HepG2 (cell line): ENCODE results near the gene MYL3. TPM values are rescaled to one million over a fixed set of nuclear protein-coding genes. Genes with fewer than 3 reads are reported as not detected.

Experiments
- ATAD3A ChIP-seq: sonication (generic); formaldehyde crosslinking; IDR thresholded peaks from 2 replicates; pipeline ENCODE4 v1.4.0; 2020; ENCODE audit warnings: missing genetic modification reagents
- ATF7-NPFF ChIP-seq: sonication (generic); formaldehyde crosslinking; IDR thresholded peaks from 2 replicates; pipeline ENCODE4 v1.8.1; 2023; ENCODE audit warnings: mild to moderate bottlenecking, low read depth, missing genetic modification reagents, moderate library complexity
- FOSL1 ChIP-seq: sonication (generic); formaldehyde crosslinking; IDR thresholded peaks from 2 replicates; pipeline ENCODE4 v1.9.0; 2021; ENCODE audit warnings: missing genetic modification reagents, borderline replicate concordance
- HDAC1 ChIP-seq: sonication (generic); formaldehyde crosslinking; IDR thresholded peaks from 2 replicates; pipeline ENCODE4 v1.5.1; 2020; ENCODE audit warnings: mild to moderate bottlenecking, missing genetic modification reagents
- HMG20B ChIP-seq: conservative IDR thresholded peaks from 2 replicates; pipeline ENCODE4 v1.6.1; 2016; ENCODE audit warnings: missing genetic modification reagents, missing compliant biosample characterization
- MAFK ChIP-seq, 2 experiments: IDR thresholded peaks in 1 of 2; conservative IDR thresholded peaks in 1 of 2; 2 replicates each; pipeline ENCODE4 v1.6.1; 2011; ENCODE audit warnings: improper control_type of control experiment in 2 of 2, low read length in 2 of 2
- MED13 ChIP-seq: sonication (generic); formaldehyde crosslinking; IDR thresholded peaks from 2 replicates; pipeline ENCODE4 v1.5.0; 2020; ENCODE audit warnings: missing genetic modification reagents
- MIER2 ChIP-seq: IDR thresholded peaks from 2 replicates; pipeline ENCODE4 v1.6.1; 2016; ENCODE audit warnings: missing biosample characterization, missing genetic modification reagents
- MLXIP ChIP-seq: sonication (generic); formaldehyde crosslinking; IDR thresholded peaks from 2 replicates; pipeline ENCODE4 v1.9.0; 2021; ENCODE audit warnings: missing genetic modification reagents, borderline replicate concordance
- MTA1 ChIP-seq: sonication (generic); formaldehyde crosslinking; IDR thresholded peaks from 2 replicates; pipeline ENCODE4 v1.4.0; 2020; ENCODE audit warnings: missing genetic modification reagents, mild to moderate bottlenecking, borderline replicate concordance
- PAWR ChIP-seq: sonication (generic); formaldehyde crosslinking; IDR thresholded peaks from 2 replicates; pipeline ENCODE4 v1.4.0; 2020; ENCODE audit warnings: missing genetic modification reagents, mild to moderate bottlenecking, borderline replicate concordance
- SALL1 ChIP-seq: sonication (generic); formaldehyde crosslinking; IDR thresholded peaks from 2 replicates; pipeline ENCODE4 v1.8.0; 2022; ENCODE audit warnings: mild to moderate bottlenecking, missing genetic modification reagents
- SMAD3 ChIP-seq: sonication (generic); formaldehyde crosslinking; IDR thresholded peaks from 2 replicates; pipeline ENCODE4 v1.4.0; 2020; ENCODE audit warnings: missing genetic modification reagents
- WIZ ChIP-seq: sonication (generic); formaldehyde crosslinking; IDR thresholded peaks from 2 replicates; pipeline ENCODE4 v1.5.1; 2020; ENCODE audit warnings: mild to moderate bottlenecking, missing genetic modification reagents
- XRCC5 ChIP-seq: fragments of 200-400 bp; formaldehyde crosslinking; optimal IDR thresholded peaks from 2 replicates; pipeline ENCODE3; 2017; ENCODE audit warnings: mild to moderate bottlenecking, low read length
- ZBTB38 ChIP-seq: sonication (generic); formaldehyde crosslinking; IDR thresholded peaks from 2 replicates; pipeline ENCODE4 v1.5.1; 2020; ENCODE audit warnings: mild to moderate bottlenecking, missing genetic modification reagents
- ZFP41 ChIP-seq: sonication (generic); formaldehyde crosslinking; IDR thresholded peaks from 2 replicates; pipeline ENCODE4 v1.4.0; 2020; ENCODE audit warnings: mild to moderate bottlenecking, missing genetic modification reagents, borderline replicate concordance
- ZNF282 ChIP-seq: fragments of 450-650 bp; IDR thresholded peaks from 2 replicates; pipeline ENCODE4 v1.6.1; 2018; ENCODE audit not compliant: partially characterized antibody
- ZNF382 ChIP-seq: sonication (generic); formaldehyde crosslinking; IDR thresholded peaks from 2 replicates; pipeline ENCODE4 v1.5.0; 2020; ENCODE audit warnings: missing genetic modification reagents, mild to moderate bottlenecking, borderline replicate concordance
- ZNF501 ChIP-seq: sonication (generic); formaldehyde crosslinking; IDR thresholded peaks from 2 replicates; pipeline ENCODE4 v1.5.1; 2020; ENCODE audit warnings: mild to moderate bottlenecking, moderate library complexity, missing genetic modification reagents
- ZNF558 ChIP-seq: sonication (generic); formaldehyde crosslinking; IDR thresholded peaks from 2 replicates; pipeline ENCODE4 v1.9.0; 2022; ENCODE audit warnings: mild to moderate bottlenecking, missing genetic modification reagents, borderline replicate concordance
- ZNF572 ChIP-seq: sonication (generic); formaldehyde crosslinking; IDR thresholded peaks from 2 replicates; pipeline ENCODE4 v1.5.1; 2020; ENCODE audit warnings: mild to moderate bottlenecking, missing genetic modification reagents
- ZNF766 ChIP-seq: sonication (generic); formaldehyde crosslinking; IDR thresholded peaks from 2 replicates; pipeline ENCODE4 v1.5.0; 2020; ENCODE audit warnings: missing genetic modification reagents, borderline replicate concordance
- ZNF816 ChIP-seq: sonication (generic); formaldehyde crosslinking; IDR thresholded peaks from 2 replicates; pipeline ENCODE4 v1.8.0; 2022; ENCODE audit warnings: missing genetic modification reagents, mild to moderate bottlenecking, borderline replicate concordance
- polyA plus RNA-seq, 8 experiments: library from polyadenylated mRNA; depleted of rRNA in 3 of 8; stranded (reverse) in 7 of 8; unstranded in 1 of 8; fragments of >200 nt; fragmentation: Illumina TruSeq in 4 of 8; extraction: Trizol in 4 of 8; gene quantifications; 2 replicates each; pipeline versions ENCODE4 v1.2.1 to v1.2.3, GENCODE V29; 2011 to 2016; ENCODE audit warnings: low read depth in 4 of 8, missing spikeins in 1 of 8, mixed read lengths in 1 of 8; ENCODE audit not compliant: insufficient read depth in 1 of 8
- total RNA-seq, 5 experiments: library from RNA; depleted of rRNA; stranded (reverse); fragments of >200 nt; fragmentation: Illumina TruSeq; extraction: Trizol; gene quantifications; 2 replicates each; pipeline ENCODE4 v1.2.3, GENCODE V29; 2016; ENCODE audit warnings: low read depth in 1 of 5
- TF ChIP-seq, protein P1 (sequence below): sonication (generic); formaldehyde crosslinking; IDR thresholded peaks from 2 replicates; pipeline ENCODE4 v1.4.0; 2020; ENCODE audit warnings: mild to moderate bottlenecking, low read depth, missing genetic modification reagents
- TF ChIP-seq, protein P2 (sequence below): sonication (generic); formaldehyde crosslinking; IDR thresholded peaks from 2 replicates; pipeline ENCODE4 v1.4.0; 2020; ENCODE audit warnings: missing genetic modification reagents

Gene MYL3
- total and polyA plus RNA-seq, 2 of the 13 experiments (the other 11 are each of a cell fraction or from before 2014, with no cell fraction given) = not detected

- TF ChIP-seq XRCC5 = peak; percentile 41
- no peak for TF ChIP-seq HMG20B (CRISPR knock-in tag)
- TF ChIP-seq MIER2 (CRISPR knock-in tag) = no peak
- no peak for TF ChIP-seq WIZ (CRISPR knock-in tag)
- TF ChIP-seq ZBTB38 = no peak
- no peak for TF ChIP-seq MED13 (CRISPR knock-in tag)
- no peak for TF ChIP-seq ZNF558
- no peak for TF ChIP-seq ATAD3A (CRISPR knock-in tag)
- peak; percentile 48; the same call in 1 of the 2 replicates for TF ChIP-seq SALL1 (CRISPR knock-in tag)
- no peak for TF ChIP-seq ZFP41 (CRISPR knock-in tag)
- TF ChIP-seq ZNF282 = no peak
- TF ChIP-seq, protein P1, sequence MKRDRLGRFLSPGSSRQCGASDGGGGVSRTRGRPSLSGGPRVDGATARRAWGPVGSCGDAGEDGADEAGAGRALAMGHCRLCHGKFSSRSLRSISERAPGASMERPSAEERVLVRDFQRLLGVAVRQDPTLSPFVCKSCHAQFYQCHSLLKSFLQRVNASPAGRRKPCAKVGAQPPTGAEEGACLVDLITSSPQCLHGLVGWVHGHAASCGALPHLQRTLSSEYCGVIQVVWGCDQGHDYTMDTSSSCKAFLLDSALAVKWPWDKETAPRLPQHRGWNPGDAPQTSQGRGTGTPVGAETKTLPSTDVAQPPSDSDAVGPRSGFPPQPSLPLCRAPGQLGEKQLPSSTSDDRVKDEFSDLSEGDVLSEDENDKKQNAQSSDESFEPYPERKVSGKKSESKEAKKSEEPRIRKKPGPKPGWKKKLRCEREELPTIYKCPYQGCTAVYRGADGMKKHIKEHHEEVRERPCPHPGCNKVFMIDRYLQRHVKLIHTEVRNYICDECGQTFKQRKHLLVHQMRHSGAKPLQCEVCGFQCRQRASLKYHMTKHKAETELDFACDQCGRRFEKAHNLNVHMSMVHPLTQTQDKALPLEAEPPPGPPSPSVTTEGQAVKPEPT (CRISPR knock-in tag) = no peak
- TF ChIP-seq MTA1 (CRISPR knock-in tag) = no peak
- TF ChIP-seq ATF7-NPFF (CRISPR knock-in tag) = no peak
- TF ChIP-seq MAFK (conservative IDR thresholded peaks at IDR 0.05 in 1 of 2, IDR thresholded peaks at IDR 0.05 in 1 of 2; ENCODE audit: low read length in 2 of 2) = no peak
- TF ChIP-seq MLXIP (CRISPR knock-in tag) = no peak
- TF ChIP-seq SMAD3 (CRISPR knock-in tag) = no peak
- TF ChIP-seq HDAC1 (CRISPR knock-in tag) = 0 out of 2 replicates have a peak, but pooled peaks have one; percentile 25
- TF ChIP-seq, protein P2, sequence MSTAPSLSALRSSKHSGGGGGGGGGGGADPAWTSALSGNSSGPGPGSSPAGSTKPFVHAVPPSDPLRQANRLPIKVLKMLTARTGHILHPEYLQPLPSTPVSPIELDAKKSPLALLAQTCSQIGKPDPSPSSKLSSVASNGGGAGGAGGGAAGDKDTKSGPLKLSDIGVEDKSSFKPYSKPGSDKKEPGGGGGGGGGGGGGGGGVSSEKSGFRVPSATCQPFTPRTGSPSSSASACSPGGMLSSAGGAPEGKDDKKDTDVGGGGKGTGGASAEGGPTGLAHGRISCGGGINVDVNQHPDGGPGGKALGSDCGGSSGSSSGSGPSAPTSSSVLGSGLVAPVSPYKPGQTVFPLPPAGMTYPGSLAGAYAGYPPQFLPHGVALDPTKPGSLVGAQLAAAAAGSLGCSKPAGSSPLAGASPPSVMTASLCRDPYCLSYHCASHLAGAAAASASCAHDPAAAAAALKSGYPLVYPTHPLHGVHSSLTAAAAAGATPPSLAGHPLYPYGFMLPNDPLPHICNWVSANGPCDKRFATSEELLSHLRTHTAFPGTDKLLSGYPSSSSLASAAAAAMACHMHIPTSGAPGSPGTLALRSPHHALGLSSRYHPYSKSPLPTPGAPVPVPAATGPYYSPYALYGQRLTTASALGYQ = no peak
- TF ChIP-seq FOSL1 = no peak
- TF ChIP-seq ZNF766 (CRISPR knock-in tag) = no peak
- peak; percentile 59; the same call in 1 of the 2 replicates for TF ChIP-seq ZNF501 (CRISPR knock-in tag)
- no peak for TF ChIP-seq ZNF382 (CRISPR knock-in tag)
- no peak for TF ChIP-seq PAWR
- no peak for TF ChIP-seq ZNF816 (CRISPR knock-in tag)
- TF ChIP-seq ZNF572 (CRISPR knock-in tag) = no peak
Observed at GRCh38 chr3:46909535-46910161, 46.4 kb upstream of the MYL3 start (continued).
